Erythroblast (primary cell): Measurements from ENCODE around the gene PHOX2A.

Experiments
- GATA1 ChIP-seq: IDR thresholded peaks from 2 replicates; pipeline ENCODE4 v1.6.1; 2011; ENCODE audit warnings: low read depth, mild to moderate bottlenecking, control low read depth, low read length, moderate library complexity
- POLR2A ChIP-seq: IDR thresholded peaks from 2 replicates; pipeline ENCODE4 v1.6.1; 2011; ENCODE audit warnings: mild to moderate bottlenecking, low read length

- TF ChIP-seq POLR2A (no peak), GATA1 (no peak)
Measured at GRCh38 chr11:72259490-72259889, 15.5 kb upstream of the PHOX2A start.
